Measurements from ENCODE around the gene WDR81. TPM values are rescaled to one million over a fixed set of nuclear protein-coding genes. Genes with fewer than 3 reads are reported as not detected.
"Not testable (repeated sequence)": the region's sequence is repeated elsewhere in the genome, so short reads cannot be mapped to it uniquely, and the experiment has no call there.

The WDR81 gene
- total RNA-seq, 1 experiment from 2014 or later = 17.3 TPM

GRCh38 chr17:1720856-1721386 is 3.6 kb upstream of the WDR81 start:
- H3K4me2 ChIP-seq (ENCODE audit: low read length) = peak overlapping the region; percentile 42
- no peak overlapping the region for H2AFZ ChIP-seq (ENCODE audit: low read depth, low read length, poor library complexity, severe bottlenecking)
- ATAC-seq (no peak), DNase-seq (ENCODE audit: low read depth, low spot score) (peak; percentile 61)
- H3K4me3 ChIP-seq (replicated peaks in 1 of 2; ENCODE audit: low read depth in 1 of 2, low read length in 2 of 2) = no peak overlapping the region
- intact Hi-C loops (cut with micrococcal nuclease) = loop anchor here (1.0 to 5.0 kb wide), 3 partner anchors 46 to 146 kb away; no protein-coding TSS in a partner anchor
- H4K20me1 ChIP-seq (ENCODE audit: insufficient read depth) = no peaks in the 10 kb centered on the region
- H3K4me1 ChIP-seq (ENCODE audit: control insufficient read depth in 1 of 2, insufficient read depth in 2 of 2, low read length in 2 of 2) = peaks cover 26 to 65% of the 10 kb centered on the region in 2 experiments; a peak in 3 of 4 replicates
- TF ChIP-seq, protein P1, sequence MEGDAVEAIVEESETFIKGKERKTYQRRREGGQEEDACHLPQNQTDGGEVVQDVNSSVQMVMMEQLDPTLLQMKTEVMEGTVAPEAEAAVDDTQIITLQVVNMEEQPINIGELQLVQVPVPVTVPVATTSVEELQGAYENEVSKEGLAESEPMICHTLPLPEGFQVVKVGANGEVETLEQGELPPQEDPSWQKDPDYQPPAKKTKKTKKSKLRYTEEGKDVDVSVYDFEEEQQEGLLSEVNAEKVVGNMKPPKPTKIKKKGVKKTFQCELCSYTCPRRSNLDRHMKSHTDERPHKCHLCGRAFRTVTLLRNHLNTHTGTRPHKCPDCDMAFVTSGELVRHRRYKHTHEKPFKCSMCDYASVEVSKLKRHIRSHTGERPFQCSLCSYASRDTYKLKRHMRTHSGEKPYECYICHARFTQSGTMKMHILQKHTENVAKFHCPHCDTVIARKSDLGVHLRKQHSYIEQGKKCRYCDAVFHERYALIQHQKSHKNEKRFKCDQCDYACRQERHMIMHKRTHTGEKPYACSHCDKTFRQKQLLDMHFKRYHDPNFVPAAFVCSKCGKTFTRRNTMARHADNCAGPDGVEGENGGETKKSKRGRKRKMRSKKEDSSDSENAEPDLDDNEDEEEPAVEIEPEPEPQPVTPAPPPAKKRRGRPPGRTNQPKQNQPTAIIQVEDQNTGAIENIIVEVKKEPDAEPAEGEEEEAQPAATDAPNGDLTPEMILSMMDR (IDR thresholded peaks at IDR 0.05 in 2 of 3, conservative IDR thresholded peaks at IDR 0.05 in 1 of 3; ENCODE audit: borderline replicate concordance in 1 of 3, insufficient read depth in 1 of 3, low read depth in 2 of 3, low read length in 2 of 3) = peak; percentile 72 to 99 (median 98)
- TF ChIP-seq RAD21 (IDR thresholded peaks at IDR 0.05; ENCODE audit: low read depth) = peak; percentile 94
- no peak for TF ChIP-seq ZBTB33 (IDR thresholded peaks at IDR 0.05; ENCODE audit: extremely low read depth, insufficient replicate concordance, low read length)
- no peak for TF ChIP-seq SP1 (IDR thresholded peaks at IDR 0.05; ENCODE audit: low read depth)
- no TSS peak for BruUV-seq (replicated peaks)
- ChIA-PET RAD21 (ENCODE audit: low non-redundant PET in 1 of 2, low total read pairs in 2 of 2, uncharacterized antibody in 2 of 2, unreplicated experiment in 2 of 2) (interaction anchor here (0.8 to 2.6 kb wide), 2 partner anchors 63 kb away, joined by 3 to 9 read pairs; no protein-coding TSS in a partner anchor), CTCF (interaction anchor here (0.6 to 4.8 kb wide), 12 partner anchors 9 to 837 kb away, joined by 3 to 39 read pairs (median 6); partner anchors contain the start of genes RILP, RTN4RL1 and SERPINF1), POLR2A (interaction anchor here (1.2 kb wide), 1 partner anchor 63 kb away, joined by 5 read pairs; no protein-coding TSS in a partner anchor)
- no peak overlapping the region for H3K9ac ChIP-seq (ENCODE audit: low read length)
- H3K9me2 ChIP-seq (ENCODE audit: insufficient read depth) = no peaks in the 10 kb centered on the region
- no peak overlapping the region for H3K27ac ChIP-seq (ENCODE audit: low read depth, low read length)
- no peaks in the 10 kb centered on the region for H3K27me3 ChIP-seq (ENCODE audit: insufficient read depth, low read length)
- peaks cover 4% of the 10 kb centered on the region; the same call in 1 of the 2 replicates for H3K79me2 ChIP-seq (ENCODE audit: insufficient read depth, low read length)
- no peaks in the 10 kb centered on the region for H3K36me3 ChIP-seq (ENCODE audit: control insufficient read depth in 1 of 2, insufficient read depth in 2 of 2, low read length in 2 of 2)
- H3K9me3 ChIP-seq (ENCODE audit: control insufficient read depth in 1 of 2, insufficient read depth in 1 of 2, low read depth in 1 of 2, low read length in 2 of 2) = no peaks in the 10 kb centered on the region

DNA sequence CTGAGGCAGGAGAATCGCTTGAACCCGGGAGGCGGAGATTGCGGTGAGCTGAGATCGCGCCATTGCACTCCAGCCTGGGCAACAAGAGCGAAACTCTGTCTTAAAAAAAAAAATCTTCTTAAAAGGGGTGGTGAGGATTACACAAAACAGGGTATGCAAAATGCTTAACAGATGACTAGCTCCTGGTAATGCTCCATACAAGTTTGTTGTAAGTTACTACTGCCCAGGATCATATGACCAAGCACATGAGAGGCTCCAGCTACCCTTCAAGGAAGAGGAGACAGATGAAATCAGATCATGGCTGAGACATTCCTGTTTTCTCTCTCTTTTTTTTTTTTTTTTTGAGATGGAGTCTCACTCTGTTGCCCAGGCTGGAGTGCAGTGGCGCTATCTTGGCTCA is 2.5 kb upstream of the WDR81 start:
- POLR2A ChIA-PET = not testable (repeated sequence)
- CTCF ChIA-PET = interaction anchor here (1.7 to 4.8 kb wide), 4 partner anchors 62 to 160 kb away, joined by 6 to 39 read pairs (median 16); partner anchors contain the start of gene RILP
- intact Hi-C loops (cut with micrococcal nuclease) = loop anchor here (5.0 kb wide), 2 partner anchors 45 to 145 kb away; no protein-coding TSS in a partner anchor

More for the DNA sequence above, 2.5 kb upstream of the WDR81 start:
- not testable (repeated sequence) for H4K20me1 ChIP-seq (ENCODE audit: insufficient read depth); H3K79me2 ChIP-seq (ENCODE audit: insufficient read depth, low read length); H3K4me3 ChIP-seq (replicated peaks in 1 of 2; ENCODE audit: low read depth in 1 of 2, low read length in 2 of 2); H3K36me3 ChIP-seq (ENCODE audit: control insufficient read depth in 1 of 2, insufficient read depth in 2 of 2, low read length in 2 of 2); DNase-seq (ENCODE audit: low read depth, low spot score); H3K27me3 ChIP-seq (ENCODE audit: insufficient read depth, low read length); BruUV-seq (replicated peaks); ATAC-seq; H3K9me2 ChIP-seq (ENCODE audit: insufficient read depth); H3K4me2 ChIP-seq (ENCODE audit: low read length); H3K27ac ChIP-seq (ENCODE audit: low read depth, low read length); H3K9me3 ChIP-seq (ENCODE audit: control insufficient read depth in 1 of 2, insufficient read depth in 1 of 2, low read depth in 1 of 2, low read length in 2 of 2); H2AFZ ChIP-seq (ENCODE audit: low read depth, low read length, poor library complexity, severe bottlenecking); H3K9ac ChIP-seq (ENCODE audit: low read length)
- RAD21 ChIA-PET (ENCODE audit: low non-redundant PET in 1 of 2, low total read pairs in 2 of 2, uncharacterized antibody in 2 of 2, unreplicated experiment in 2 of 2) = interaction anchor here in 1 of 2 experiments (2.6 kb wide), 1 partner anchor 62 kb away, joined by 9 read pairs; no protein-coding TSS in a partner anchor
- peaks cover 26 to 65% of the 10 kb centered on the region in 2 experiments; a peak in 3 of 4 replicates for H3K4me1 ChIP-seq (ENCODE audit: control insufficient read depth in 1 of 2, insufficient read depth in 2 of 2, low read length in 2 of 2)
